CD4-positive, alpha-beta T cell (primary cell): ENCODE results near the gene ARHGAP25. TPM values are rescaled to one million over a fixed set of nuclear protein-coding genes. Genes with fewer than 3 reads are reported as not detected.

Experiments
- ATAC-seq: fragments of 200-7000 bp; cut with Tn5 transposase; one replicate; pipeline ENCODE4 v1.10.0; 2022; ENCODE audit warnings: mild to moderate bottlenecking; ENCODE audit not compliant: poor library complexity
- CTCF ChIA-PET: fragments of 350-600 bp; sonication (Branson Sonifier 250); formaldehyde crosslinking; loops from one replicate; lab custom pipeline; 2021; ENCODE audit warnings: antibody characterized with exemption, inconsistent platforms; lab: Charles Lee
- POLR2A ChIA-PET: fragments of 350-600 bp; sonication (Branson Sonifier 250); formaldehyde crosslinking; loops from one replicate; lab custom pipeline; 2021; ENCODE audit warnings: antibody characterized with exemption, inconsistent platforms; lab: Charles Lee
- DNase-seq, 14 experiments: peaks; one replicate each; pipeline ENCODE4 v3.0.0-alpha.2; 2013 to 2020; ENCODE audit warnings: mixed read lengths in 2 of 14
- H3K27ac ChIP-seq, 2 donors: one replicate each; pipeline versions ENCODE4 v1.5.1 to v1.7.0; 2013; ENCODE audit warnings: low read length in 2 of 2, low read depth in 1 of 2, mild to moderate bottlenecking in 1 of 2
- H3K27me3 ChIP-seq, 2 experiments: 1 replicate in 1 of 2; 2 replicates in 1 of 2; pipeline versions ENCODE4 v1.6.1 to v1.7.0; 2013; ENCODE audit warnings: low read length in 2 of 2, control low read depth in 1 of 2, mild to moderate bottlenecking in 1 of 2, moderate library complexity in 1 of 2; ENCODE audit not compliant: insufficient read depth in 2 of 2, control insufficient read depth in 1 of 2
- H3K36me3 ChIP-seq: one replicate; pipeline ENCODE4 v1.6.1; 2013; ENCODE audit warnings: low read length, control low read depth; ENCODE audit not compliant: insufficient read depth
- H3K4me1 ChIP-seq: one replicate; pipeline ENCODE4 v1.6.1; 2013; ENCODE audit warnings: low read length, control low read depth; ENCODE audit not compliant: insufficient read depth
- H3K4me3 ChIP-seq: one replicate; pipeline ENCODE4 v1.5.1; 2013; ENCODE audit warnings: mild to moderate bottlenecking, low read length, moderate library complexity
- H3K9me3 ChIP-seq, 2 experiments: 1 replicate in 1 of 2; 2 replicates in 1 of 2; pipeline versions ENCODE4 v1.6.1 to v1.7.0; 2013; ENCODE audit warnings: low read length in 2 of 2, mild to moderate bottlenecking in 2 of 2, control low read depth in 1 of 2, moderate library complexity in 1 of 2; ENCODE audit not compliant: control insufficient read depth in 1 of 2, insufficient read depth in 1 of 2
- H3K27ac Mint-ChIP-seq: one replicate; pipeline ENCODE4 v1.8.0; 2020; ENCODE audit warnings: mixed read lengths
- H3K27me3 Mint-ChIP-seq: one replicate; pipeline ENCODE4 v1.8.0; 2021; ENCODE audit warnings: mixed read lengths
- H3K36me3 Mint-ChIP-seq: one replicate; pipeline ENCODE4 v1.8.0; 2021; ENCODE audit warnings: low read depth, mixed read lengths
- H3K4me1 Mint-ChIP-seq: one replicate; pipeline ENCODE4 v1.8.0; 2021; ENCODE audit warnings: low read depth, mixed read lengths
- H3K4me3 Mint-ChIP-seq: one replicate; pipeline ENCODE4 v1.8.0; 2020; ENCODE audit warnings: mild to moderate bottlenecking, mixed read lengths
- H3K9me3 Mint-ChIP-seq: one replicate; pipeline ENCODE4 v1.8.0; 2020; ENCODE audit warnings: mixed read lengths
- intact Hi-C, 2 experiments: fragments of 100-400 bp; cut with DNase I in 1 of 2; cut with micrococcal nuclease in 1 of 2; formaldehyde crosslinking; loops; one replicate each; pipeline versions ENCODE4 v1.15.1 to v1.9.0; 2023 to 2025; cut with DNase I, micrococcal nuclease
- total RNA-seq, 174 experiments: library from RNA in 2 of 174; stranded (reverse) in 2 of 174; gene quantifications; one replicate each; pipeline ENCODE4 v1.2.3 and lab custom pipeline; 2021 to 2026
- TF ChIP-seq, protein P1 (sequence below): fragments of 200-600 bp; IDR thresholded peaks from one replicate; pipeline ENCODE4 v1.8.0; 2022; ENCODE audit warnings: antibody characterized with exemption, mild to moderate bottlenecking

The ARHGAP25 gene
- total RNA-seq, 2 experiments from 2014 or later = 39.3 to 41.8 TPM

DNA sequence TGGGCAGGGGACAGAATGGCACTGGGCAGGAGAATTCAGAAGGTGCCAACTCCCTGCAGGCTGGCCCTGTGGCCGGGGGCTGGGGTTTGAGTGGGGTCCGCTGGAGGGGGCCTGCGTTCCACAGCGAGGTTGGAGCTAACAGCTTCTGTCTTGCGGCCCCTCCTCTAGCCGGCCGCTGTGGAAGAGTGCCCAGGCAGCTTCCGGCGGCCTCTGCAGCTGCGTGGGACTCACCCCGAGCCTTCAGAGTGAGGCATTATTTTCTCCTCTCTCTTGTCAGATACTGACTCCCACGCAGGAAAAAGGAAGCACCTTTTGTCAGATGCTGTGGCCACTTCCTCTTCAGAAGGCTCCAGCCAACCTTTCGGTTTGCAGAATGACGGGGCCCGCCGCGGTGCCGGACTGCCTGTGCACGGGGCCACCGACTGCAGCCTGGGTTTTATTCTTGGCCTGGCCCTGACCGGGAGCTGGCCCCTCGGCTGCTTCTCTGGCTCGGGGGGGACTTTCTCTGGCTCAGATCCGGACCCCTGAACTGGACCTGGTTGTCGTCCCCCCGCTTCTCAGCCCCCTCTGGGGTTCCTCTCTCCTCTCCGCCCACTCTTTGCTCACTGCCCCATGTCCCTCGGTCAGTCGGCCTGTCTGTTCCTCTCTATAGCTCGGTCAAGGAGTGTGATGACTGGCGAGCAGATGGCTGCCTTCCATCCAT is 40.1 kb downstream of the ARHGAP25 start:
- peak overlapping the region; percentile 66 for H3K4me3 ChIP-seq
- peak in 12 of 14 experiments; percentile 26 to 87 (median 48) for DNase-seq
- intact Hi-C loops = no loop called here
- peaks cover 86% of the 10 kb centered on the region for H3K4me1 ChIP-seq
- ChIA-PET CTCF (interaction anchor here (1.0 to 5.8 kb wide), 3 partner anchors 9 to 62 kb away, joined by 4 to 40 read pairs (median 8); no protein-coding TSS in a partner anchor), POLR2A (interaction anchor here (1.0 to 5.6 kb wide), 7 partner anchors 9 to 53 kb away, joined by 3 to 58 read pairs (median 5); no protein-coding TSS in a partner anchor)
- Mint-ChIP-seq H3K4me3 (peak overlapping the region; percentile 88), H3K4me1 (peaks cover 91% of the 10 kb centered on the region), H3K27me3 (no peaks in the 10 kb centered on the region), H3K9me3 (no peaks in the 10 kb centered on the region), H3K36me3 (peaks cover 60% of the 10 kb centered on the region), H3K27ac (peak overlapping the region; percentile 94)
- TF ChIP-seq, protein P1, sequence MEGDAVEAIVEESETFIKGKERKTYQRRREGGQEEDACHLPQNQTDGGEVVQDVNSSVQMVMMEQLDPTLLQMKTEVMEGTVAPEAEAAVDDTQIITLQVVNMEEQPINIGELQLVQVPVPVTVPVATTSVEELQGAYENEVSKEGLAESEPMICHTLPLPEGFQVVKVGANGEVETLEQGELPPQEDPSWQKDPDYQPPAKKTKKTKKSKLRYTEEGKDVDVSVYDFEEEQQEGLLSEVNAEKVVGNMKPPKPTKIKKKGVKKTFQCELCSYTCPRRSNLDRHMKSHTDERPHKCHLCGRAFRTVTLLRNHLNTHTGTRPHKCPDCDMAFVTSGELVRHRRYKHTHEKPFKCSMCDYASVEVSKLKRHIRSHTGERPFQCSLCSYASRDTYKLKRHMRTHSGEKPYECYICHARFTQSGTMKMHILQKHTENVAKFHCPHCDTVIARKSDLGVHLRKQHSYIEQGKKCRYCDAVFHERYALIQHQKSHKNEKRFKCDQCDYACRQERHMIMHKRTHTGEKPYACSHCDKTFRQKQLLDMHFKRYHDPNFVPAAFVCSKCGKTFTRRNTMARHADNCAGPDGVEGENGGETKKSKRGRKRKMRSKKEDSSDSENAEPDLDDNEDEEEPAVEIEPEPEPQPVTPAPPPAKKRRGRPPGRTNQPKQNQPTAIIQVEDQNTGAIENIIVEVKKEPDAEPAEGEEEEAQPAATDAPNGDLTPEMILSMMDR = no peak
- H3K27me3 ChIP-seq = no peaks in the 10 kb centered on the region
- ATAC-seq = peak; percentile 59
- H3K36me3 ChIP-seq = peaks cover 60% of the 10 kb centered on the region
- no peaks in the 10 kb centered on the region for H3K9me3 ChIP-seq
- H3K27ac ChIP-seq = peak overlapping the region; percentile 81 to 89

DNA sequence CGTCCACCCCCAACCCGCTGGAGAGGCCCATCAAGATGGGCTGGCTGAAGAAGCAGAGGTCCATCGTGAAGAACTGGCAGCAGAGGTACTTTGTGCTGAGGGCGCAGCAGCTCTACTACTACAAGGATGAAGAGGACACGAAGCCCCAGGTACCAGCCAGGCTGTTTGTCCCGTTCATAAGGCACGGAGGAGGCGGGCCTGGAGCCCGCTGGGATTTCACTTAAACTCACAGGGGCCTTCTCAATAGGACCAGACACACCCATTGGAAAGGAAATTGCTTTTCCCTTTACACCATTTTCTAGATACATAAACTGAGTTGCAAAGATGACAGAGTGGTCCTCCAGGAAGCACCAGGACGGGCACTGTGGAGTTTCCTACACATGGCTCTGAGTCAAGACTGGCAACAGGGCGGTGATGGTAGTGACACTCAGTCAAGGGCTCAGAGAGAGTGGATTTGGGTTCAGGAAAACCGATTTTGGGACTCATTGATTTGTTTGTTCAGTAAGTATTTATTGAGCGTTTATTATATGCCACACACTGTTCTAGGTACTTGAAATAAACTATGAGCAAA is 40.7 kb downstream of the ARHGAP25 start:
- H3K4me3 Mint-ChIP-seq = peak overlapping the region; percentile 88
- H3K9me3 Mint-ChIP-seq = no peaks in the 10 kb centered on the region
- peaks cover 66% of the 10 kb centered on the region for H3K36me3 ChIP-seq
- no peaks in the 10 kb centered on the region for H3K9me3 ChIP-seq
- no peaks in the 10 kb centered on the region for H3K27me3 ChIP-seq
- peaks cover 53% of the 10 kb centered on the region for H3K36me3 Mint-ChIP-seq
- ATAC-seq = no peak
- no peak for DNase-seq
- H3K4me1 ChIP-seq = peaks cover 85% of the 10 kb centered on the region
- H3K27ac ChIP-seq = peak overlapping the region; percentile 81 to 89
- TF ChIP-seq, protein P1 = no peak
- ChIA-PET POLR2A (interaction anchor here (1.1 to 5.6 kb wide), 6 partner anchors 9 to 39 kb away, joined by 3 to 58 read pairs (median 7); no protein-coding TSS in a partner anchor), CTCF (interaction anchor here (1.0 to 5.8 kb wide), 5 partner anchors 9 to 61 kb away, joined by 4 to 40 read pairs (median 6); no protein-coding TSS in a partner anchor)
- H3K4me3 ChIP-seq = peak overlapping the region; percentile 66
- H3K27ac Mint-ChIP-seq = peak overlapping the region; percentile 94
- intact Hi-C loops = no loop called here
- H3K4me1 Mint-ChIP-seq = peaks cover 91% of the 10 kb centered on the region
- no peaks in the 10 kb centered on the region for H3K27me3 Mint-ChIP-seq

DNA sequence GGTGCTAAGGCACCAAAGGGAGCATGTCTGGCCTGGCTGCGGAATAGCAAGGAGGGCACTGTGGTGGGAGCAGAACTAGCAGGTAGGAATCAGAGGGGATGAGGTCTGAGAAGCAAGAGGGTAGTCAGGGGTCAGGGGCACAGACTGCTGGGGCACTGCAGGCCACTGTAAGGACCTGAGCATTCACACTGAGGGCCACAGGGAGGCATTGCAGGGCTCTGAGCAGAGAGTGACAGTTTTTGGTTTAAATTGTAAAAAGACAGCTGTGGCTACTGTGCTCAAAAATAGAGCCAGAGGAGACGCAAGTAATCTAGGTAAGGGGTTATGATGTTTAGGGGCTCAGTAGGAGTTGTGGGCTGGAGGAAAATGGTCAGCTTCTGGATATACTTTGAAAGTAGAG is 41.5 kb downstream of the ARHGAP25 start:
- peaks cover 91% of the 10 kb centered on the region for H3K4me1 Mint-ChIP-seq
- H3K9me3 Mint-ChIP-seq = no peaks in the 10 kb centered on the region
- TF ChIP-seq, protein P1 = no peak
- H3K4me3 Mint-ChIP-seq = peak overlapping the region; percentile 88
- H3K36me3 ChIP-seq = peaks cover 74% of the 10 kb centered on the region
- peaks cover 82% of the 10 kb centered on the region for H3K4me1 ChIP-seq
- H3K4me3 ChIP-seq = peak overlapping the region; percentile 66
- ChIA-PET CTCF (interaction anchor here (0.6 to 5.8 kb wide), 14 partner anchors 10 to 149 kb away, joined by 3 to 40 read pairs (median 3); no protein-coding TSS in a partner anchor), POLR2A (interaction anchor here (0.8 to 5.6 kb wide), 4 partner anchors 10 to 323 kb away, joined by 3 to 58 read pairs (median 7); no protein-coding TSS in a partner anchor)
- H3K27me3 ChIP-seq = no peaks in the 10 kb centered on the region
- intact Hi-C loops = no loop called here
- H3K27me3 Mint-ChIP-seq = no peaks in the 10 kb centered on the region
- H3K27ac ChIP-seq = peak overlapping the region; percentile 81 to 89
- no peaks in the 10 kb centered on the region for H3K9me3 ChIP-seq
- ATAC-seq (peak; percentile 25), DNase-seq (no peak)
- H3K36me3 Mint-ChIP-seq = peaks cover 49% of the 10 kb centered on the region
- peak overlapping the region; percentile 94 for H3K27ac Mint-ChIP-seq
